NOMO-1 treated with dmso at 0.1 percent for 144 hours (cell line): ENCODE measurements around the gene TBCCD1.
A peak's percentile ranks its signal among the peaks of the same experiment; 100 is the strongest.
"Not testable (repeated sequence)": the region's sequence is repeated elsewhere in the genome, so short reads cannot be mapped to it uniquely, and the experiment has no call there.

Experiments used
- DNase-seq: peaks from one replicate; lab custom pipeline; 2025; ENCODE audit not compliant: unreplicated experiment; lab: John Stamatoyannopoulos, UW

TBCCD1 gene

GRCh38 chr3:186596568-186597287, 29.6 kb upstream of the TBCCD1 start:
- DNase-seq = no peak

GRCh38 chr3:186594591-186595113, 27.5 kb upstream of the TBCCD1 start:
- DNase-seq = no peak

- no peak for DNase-seq
Observed at GRCh38 chr3:186593862-186594261, 26.7 kb upstream of the TBCCD1 start.

GRCh38 chr3:186592682-186593081, 25.5 kb upstream of the TBCCD1 start:
- DNase-seq = no peak

GRCh38 chr3:186590580-186591295, 23.6 kb upstream of the TBCCD1 start:
- DNase-seq = no peak

- DNase-seq = no peak
Observed at GRCh38 chr3:186589856-186590579, 22.9 kb upstream of the TBCCD1 start.

- DNase-seq = no peak
Observed at GRCh38 chr3:186589121-186589520, 22.0 kb upstream of the TBCCD1 start.

GRCh38 chr3:186588632-186589031, 21.5 kb upstream of the TBCCD1 start:
- DNase-seq = no peak

GRCh38 chr3:186587183-186587582, 20.0 kb upstream of the TBCCD1 start:
- DNase-seq = no peak

- not testable (repeated sequence) for DNase-seq
Observed at GRCh38 chr3:186586245-186586644, 19.1 kb upstream of the TBCCD1 start.

GRCh38 chr3:186583831-186584230, 16.7 kb upstream of the TBCCD1 start:
- no peak for DNase-seq

- DNase-seq = no peak
Observed at GRCh38 chr3:186582541-186582940, 15.4 kb upstream of the TBCCD1 start.

- no peak for DNase-seq
Observed at GRCh38 chr3:186580785-186581184, 13.6 kb upstream of the TBCCD1 start.

- DNase-seq = no peak
Observed at GRCh38 chr3:186577521-186577920, 10.4 kb upstream of the TBCCD1 start.

- peak; percentile 52 for DNase-seq
Observed at GRCh38 chr3:186571644-186572013, 4.5 kb upstream of the TBCCD1 start.

GRCh38 chr3:186570941-186571643, 4.0 kb upstream of the TBCCD1 start:
- DNase-seq = peak; percentile 52

- peak; percentile 100 for DNase-seq
Observed at GRCh38 chr3:186570096-186570940, 3.2 kb upstream of the TBCCD1 start, which contains the start of gene DNAJB11. Gene DNAJB11, plus strand, starts transcription at chr3:186570720. Its CDS starts 178 bp downstream, at chr3:186570898.

GRCh38 chr3:186569779-186570095, 2.6 kb upstream of the TBCCD1 start:
- no peak for DNase-seq

- DNase-seq = not testable (repeated sequence)
Observed at GRCh38 chr3:186569361-186569760, 2.2 kb upstream of the TBCCD1 start.

GRCh38 chr3:186566772-186567071, 417 bp downstream of the TBCCD1 start:
- DNase-seq = no peak
